Activated naive CD4-positive, alpha-beta T cell treated with anti-CD3 and anti-CD28 coated beads, Interleukin-2, amount 10 ng/mL, durations not matched to agents 7 days and 5 days (primary cell): ENCODE data around the gene TIRAP.
A peak's percentile ranks its signal among the peaks of the same experiment; 100 is the strongest.
"Not testable (repeated sequence)": the region's sequence is repeated elsewhere in the genome, so short reads cannot be mapped to it uniquely, and the experiment has no call there.

Source experiments
- CTCF ChIA-PET: fragments of 350-600 bp; sonication (Branson Sonifier 250); formaldehyde crosslinking; loops from one replicate; lab custom pipeline; 2021; ENCODE audit warnings: antibody characterized with exemption; lab: Charles Lee
- DNase-seq: peaks from one replicate; pipeline ENCODE4 v3.0.0-alpha.2; 2020
- H3K27ac Mint-ChIP-seq: one replicate; pipeline ENCODE4 v1.8.0; 2021; ENCODE audit warnings: mild to moderate bottlenecking, moderate library complexity, mixed read lengths
- H3K27me3 Mint-ChIP-seq: one replicate; pipeline ENCODE4 v1.8.0; 2021; ENCODE audit warnings: mild to moderate bottlenecking, mixed read lengths
- H3K36me3 Mint-ChIP-seq: one replicate; pipeline ENCODE4 v1.8.0; 2021; ENCODE audit warnings: mixed read lengths
- H3K4me1 Mint-ChIP-seq: one replicate; pipeline ENCODE4 v1.8.0; 2021; ENCODE audit warnings: mixed read lengths
- H3K4me3 Mint-ChIP-seq: one replicate; pipeline ENCODE4 v1.8.0; 2021; ENCODE audit warnings: mild to moderate bottlenecking, moderate library complexity, mixed read lengths
- H3K9me3 Mint-ChIP-seq: one replicate; pipeline ENCODE4 v1.8.0; 2021; ENCODE audit warnings: mixed read lengths

The TIRAP gene

DNA sequence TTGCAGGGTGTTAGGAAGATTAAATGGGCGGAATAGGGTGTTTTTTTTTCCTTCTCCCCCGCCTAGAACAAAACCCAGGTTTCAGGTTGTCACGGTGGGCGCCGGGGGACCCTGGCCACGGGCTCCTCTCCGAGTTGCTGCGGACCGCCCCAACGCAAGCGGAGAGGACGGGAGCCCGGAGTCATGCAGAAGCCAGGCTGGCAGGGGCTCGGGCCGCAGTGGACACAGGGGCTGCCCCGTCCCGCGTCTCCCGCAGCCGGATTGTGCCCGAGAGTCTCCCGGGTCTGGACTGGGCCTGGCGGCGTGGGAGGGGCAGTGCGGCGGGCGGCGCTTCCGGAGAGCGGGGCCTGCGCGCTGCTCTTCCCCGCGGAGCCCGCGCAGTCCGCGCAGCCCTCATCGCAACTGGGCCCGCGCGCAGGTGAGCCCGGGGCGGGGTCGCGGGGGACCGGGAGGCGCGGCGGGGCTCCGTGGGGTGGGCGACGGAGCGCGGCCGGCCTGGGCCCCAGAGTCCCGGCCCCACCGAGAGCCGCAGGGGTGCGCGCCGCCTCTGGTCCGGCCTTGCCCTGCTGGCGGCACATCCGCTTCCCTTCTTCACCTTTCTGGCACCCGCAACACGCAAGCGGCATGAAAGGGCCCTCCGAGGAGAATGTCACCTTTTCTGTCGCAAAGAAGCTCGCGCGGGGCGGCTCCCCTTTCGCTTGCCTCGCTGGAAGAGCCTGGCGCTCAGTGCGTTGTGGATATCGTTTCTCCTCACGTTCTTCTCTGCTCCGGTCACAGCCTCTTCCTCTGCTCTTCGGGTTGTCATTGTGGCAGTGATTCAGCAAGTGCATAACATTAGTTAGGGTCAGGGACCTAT, at the start of gene TIRAP:
Gene TIRAP, plus strand, starts transcription at position 358 of the 856 bp plus-strand sequence. CDS start 7,802 bp downstream, outside the sequence.
- Mint-ChIP-seq H3K27me3 (no peaks in the 10 kb centered on the region), H3K4me1 (peaks cover 57% of the 10 kb centered on the region), H3K36me3 (peaks cover 23% of the 10 kb centered on the region), H3K4me3 (peak within 1 kb of the TSS; percentile 95), H3K9me3 (no peaks in the 10 kb centered on the region), H3K27ac (peak within 1 kb of the TSS; percentile 93)
- CTCF ChIA-PET: no interaction called here
- peak; percentile 79 for DNase-seq

GRCh38 chr11:126233391-126233790, 49.5 kb upstream of the TIRAP start:
- H3K27me3 Mint-ChIP-seq: no peaks in the 10 kb centered on the region
- no peak overlapping the region for H3K4me3 Mint-ChIP-seq
- H3K36me3 Mint-ChIP-seq: peaks cover 9% of the 10 kb centered on the region
- CTCF ChIA-PET: no interaction called here
- no peaks in the 10 kb centered on the region for H3K4me1 Mint-ChIP-seq
- DNase-seq: no peak
- H3K27ac Mint-ChIP-seq: no peak overlapping the region
- H3K9me3 Mint-ChIP-seq: no peaks in the 10 kb centered on the region

GRCh38 chr11:126246636-126247035, 36.3 kb upstream of the TIRAP start:
- CTCF ChIA-PET: no interaction called here
- Mint-ChIP-seq H3K4me1 (no peaks in the 10 kb centered on the region), H3K36me3 (peaks cover 16% of the 10 kb centered on the region), H3K27ac (no peak overlapping the region), H3K4me3 (no peak overlapping the region), H3K9me3 (no peaks in the 10 kb centered on the region), H3K27me3 (no peaks in the 10 kb centered on the region)
- no peak for DNase-seq

DNA sequence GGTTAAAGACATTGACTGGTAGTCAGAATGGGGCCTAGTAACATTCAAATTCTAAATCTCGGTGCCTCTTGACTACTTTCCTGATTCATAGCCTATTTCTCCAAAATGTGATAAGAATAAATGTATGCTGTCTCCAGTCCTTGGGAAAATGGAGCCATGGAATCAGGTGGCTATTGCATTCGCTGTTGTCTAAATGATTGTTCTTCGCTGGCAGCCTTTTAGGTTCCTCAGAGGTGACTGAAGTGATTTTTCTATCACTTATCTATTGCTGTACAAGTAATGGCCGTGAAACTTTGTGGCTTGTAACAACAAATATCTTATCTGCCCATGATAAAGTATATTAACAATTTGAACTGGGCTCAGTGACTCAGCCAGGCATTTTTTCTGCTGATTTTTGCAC, 29.6 kb upstream of the TIRAP start:
- no peaks in the 10 kb centered on the region for H3K9me3 Mint-ChIP-seq
- H3K4me3 Mint-ChIP-seq: no peak overlapping the region
- H3K27me3 Mint-ChIP-seq: no peaks in the 10 kb centered on the region
- H3K36me3 Mint-ChIP-seq: peaks cover 19% of the 10 kb centered on the region
- CTCF ChIA-PET: no interaction called here
- no peaks in the 10 kb centered on the region for H3K4me1 Mint-ChIP-seq
- H3K27ac Mint-ChIP-seq: no peak overlapping the region
- no peak for DNase-seq

- no peak for DNase-seq
- no peak overlapping the region for H3K4me3 Mint-ChIP-seq
- H3K36me3 Mint-ChIP-seq: peaks cover 19% of the 10 kb centered on the region
- CTCF ChIA-PET: no interaction called here
- H3K9me3 Mint-ChIP-seq: no peaks in the 10 kb centered on the region
- H3K4me1 Mint-ChIP-seq: no peaks in the 10 kb centered on the region
- H3K27ac Mint-ChIP-seq: no peak overlapping the region
- H3K27me3 Mint-ChIP-seq: no peaks in the 10 kb centered on the region
These were observed 28.1 kb upstream of the TIRAP start for GRCh38 chr11:126254819-126255218.

GRCh38 chr11:126255507-126255906, 27.4 kb upstream of the TIRAP start:
- H3K4me3 Mint-ChIP-seq, H3K27me3 Mint-ChIP-seq, H3K4me1 Mint-ChIP-seq, DNase-seq, CTCF ChIA-PET, H3K27ac Mint-ChIP-seq, H3K9me3 Mint-ChIP-seq: not testable (repeated sequence)
- peaks cover 21% of the 10 kb centered on the region for H3K36me3 Mint-ChIP-seq

DNA sequence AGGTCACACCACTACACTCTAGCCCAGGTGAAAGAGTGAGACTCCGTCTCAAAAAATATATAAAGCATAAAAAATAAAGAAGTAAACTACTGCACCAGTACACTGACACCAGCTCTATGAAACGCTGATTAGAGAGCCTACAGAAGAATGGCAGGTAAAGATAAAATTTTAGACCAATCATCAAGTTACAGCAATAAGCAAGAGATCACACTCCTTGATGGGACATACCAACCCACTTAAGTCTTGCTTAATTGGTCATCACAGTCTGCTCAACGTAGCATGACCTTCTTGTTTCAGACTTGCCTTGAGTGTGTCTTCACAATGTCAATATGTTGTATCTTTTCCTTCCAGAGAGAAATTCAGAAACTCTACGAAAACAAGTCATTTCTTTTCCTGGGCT, 26.7 kb upstream of the TIRAP start:
- CTCF ChIA-PET: no interaction called here
- no peak for DNase-seq
- no peaks in the 10 kb centered on the region for H3K4me1 Mint-ChIP-seq
- H3K27me3 Mint-ChIP-seq: no peaks in the 10 kb centered on the region
- H3K4me3 Mint-ChIP-seq: no peak overlapping the region
- H3K27ac Mint-ChIP-seq: no peak overlapping the region
- no peaks in the 10 kb centered on the region for H3K9me3 Mint-ChIP-seq
- peaks cover 21% of the 10 kb centered on the region for H3K36me3 Mint-ChIP-seq

- Mint-ChIP-seq H3K36me3 (peaks cover 20% of the 10 kb centered on the region), H3K4me1 (no peaks in the 10 kb centered on the region), H3K4me3 (no peak overlapping the region), H3K27me3 (no peaks in the 10 kb centered on the region), H3K27ac (no peak overlapping the region), H3K9me3 (no peaks in the 10 kb centered on the region)
- CTCF ChIA-PET: no interaction called here
- no peak for DNase-seq
These were observed 25.7 kb upstream of the TIRAP start for GRCh38 chr11:126257144-126257543.

GRCh38 chr11:126257764-126258163, 25.1 kb upstream of the TIRAP start:
- Mint-ChIP-seq H3K4me3 (no peak overlapping the region), H3K9me3 (no peaks in the 10 kb centered on the region), H3K27ac (no peak overlapping the region), H3K36me3 (peaks cover 20% of the 10 kb centered on the region), H3K4me1 (no peaks in the 10 kb centered on the region), H3K27me3 (no peaks in the 10 kb centered on the region)
- CTCF ChIA-PET: no interaction called here
- DNase-seq: no peak

- H3K4me1 Mint-ChIP-seq: peaks cover 11% of the 10 kb centered on the region
- CTCF ChIA-PET: interaction anchor here (1.0 kb wide), 1 partner anchor 48 kb away, joined by 3 read pairs; no protein-coding TSS in a partner anchor
- DNase-seq: no peak
- no peaks in the 10 kb centered on the region for H3K27me3 Mint-ChIP-seq
- no peaks in the 10 kb centered on the region for H3K9me3 Mint-ChIP-seq
- H3K27ac Mint-ChIP-seq: no peak overlapping the region
- H3K36me3 Mint-ChIP-seq: peaks cover 48% of the 10 kb centered on the region
- H3K4me3 Mint-ChIP-seq: no peak overlapping the region
These were observed 20.7 kb upstream of the TIRAP start for GRCh38 chr11:126262216-126262615.

DNA sequence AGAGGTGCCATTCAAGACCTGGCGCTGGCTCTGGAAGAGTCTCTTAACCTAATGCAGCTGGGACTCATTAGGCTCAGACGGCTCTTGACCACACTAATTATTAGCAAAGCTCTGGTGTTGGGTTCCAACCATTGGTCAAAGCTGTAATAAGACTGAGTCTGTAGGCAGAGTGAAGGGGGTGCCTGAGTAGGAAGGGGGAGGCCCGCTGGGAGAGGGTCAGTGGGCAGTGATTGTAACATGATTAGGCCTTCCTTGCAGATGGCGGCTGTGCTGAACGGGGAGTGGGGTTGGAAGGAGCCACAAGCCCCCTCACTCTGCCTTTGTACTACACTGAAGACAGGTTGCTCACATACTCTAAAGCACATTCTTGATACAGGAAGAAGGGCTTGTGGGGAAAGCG, 19.4 kb upstream of the TIRAP start:
- no peaks in the 10 kb centered on the region for H3K27me3 Mint-ChIP-seq
- no peak for DNase-seq
- peaks cover 20% of the 10 kb centered on the region for H3K4me1 Mint-ChIP-seq
- no peak overlapping the region for H3K27ac Mint-ChIP-seq
- H3K9me3 Mint-ChIP-seq: no peaks in the 10 kb centered on the region
- peaks cover 57% of the 10 kb centered on the region for H3K36me3 Mint-ChIP-seq
- no peak overlapping the region for H3K4me3 Mint-ChIP-seq
- CTCF ChIA-PET: no interaction called here

DNA sequence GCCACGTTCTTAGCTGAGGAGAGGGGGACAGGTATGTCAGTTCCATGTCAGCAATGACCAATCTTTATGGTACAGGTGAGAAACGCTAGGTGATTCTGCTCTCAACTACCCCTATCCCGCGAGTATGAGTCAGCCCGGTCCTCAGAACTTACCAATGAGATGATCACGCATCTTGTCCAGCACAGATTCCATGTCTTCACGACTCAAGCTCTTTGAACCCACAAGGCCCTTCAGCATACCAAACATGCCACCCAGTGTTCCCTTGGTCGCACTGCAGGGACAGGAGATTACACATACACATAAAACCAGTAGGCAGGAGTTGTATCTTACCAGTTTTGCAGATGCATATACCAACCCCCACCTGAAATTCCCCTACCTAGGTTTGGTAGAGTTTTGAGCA, 17.1 kb upstream of the TIRAP start:
- peaks cover 38% of the 10 kb centered on the region for H3K4me1 Mint-ChIP-seq
- CTCF ChIA-PET: no interaction called here
- no peak overlapping the region for H3K4me3 Mint-ChIP-seq
- peaks cover 57% of the 10 kb centered on the region for H3K36me3 Mint-ChIP-seq
- H3K9me3 Mint-ChIP-seq: no peaks in the 10 kb centered on the region
- no peak for DNase-seq
- no peak overlapping the region for H3K27ac Mint-ChIP-seq
- H3K27me3 Mint-ChIP-seq: no peaks in the 10 kb centered on the region

GRCh38 chr11:126267650-126268049, 15.2 kb upstream of the TIRAP start:
- DNase-seq: no peak
- Mint-ChIP-seq H3K4me1 (peaks cover 45% of the 10 kb centered on the region), H3K9me3 (no peaks in the 10 kb centered on the region), H3K36me3 (peaks cover 65% of the 10 kb centered on the region), H3K4me3 (peak overlapping the region; percentile 98), H3K27me3 (no peaks in the 10 kb centered on the region), H3K27ac (peak overlapping the region; percentile 98)
- CTCF ChIA-PET: interaction anchor here (0.9 kb wide), 1 partner anchor 54 kb away, joined by 3 read pairs; no protein-coding TSS in a partner anchor

GRCh38 chr11:126268361-126268707, 14.6 kb upstream of the TIRAP start:
- DNase-seq: no peak
- Mint-ChIP-seq H3K36me3 (peaks cover 64% of the 10 kb centered on the region), H3K9me3 (no peaks in the 10 kb centered on the region), H3K4me1 (peaks cover 45% of the 10 kb centered on the region), H3K27me3 (no peaks in the 10 kb centered on the region), H3K4me3 (peak overlapping the region; percentile 98), H3K27ac (peak overlapping the region; percentile 98)
- CTCF ChIA-PET: interaction anchor here (0.9 kb wide), 1 partner anchor 53 kb away, joined by 3 read pairs; no protein-coding TSS in a partner anchor
